Measurements from ENCODE around the gene PIBF1. TPM values are rescaled to one million over a fixed set of nuclear protein-coding genes. Genes with fewer than 3 reads are reported as not detected.

PIBF1 gene
- total RNA-seq, 1 donor from 2014 or later = 16.9 TPM

GRCh38 chr13:73061473-73061872 lies 279.5 kb downstream of the PIBF1 start:
- peaks cover 12% of the 10 kb centered on the region for H3K4me1 ChIP-seq
- H3K9me3 ChIP-seq = no peaks in the 10 kb centered on the region
- DNase-seq (ENCODE audit: extremely low spot score in 2 of 2) = no peak
- H3K36me3 ChIP-seq = peaks cover 0 to 8% of the 10 kb centered on the region in 2 donors
- no peaks in the 10 kb centered on the region for H3K27me3 ChIP-seq
- H3K4me3 ChIP-seq = peak overlapping the region in 1 of 2 donors; percentile 73
- intact Hi-C loops (cut with DNase I) = loop anchor here (5.0 kb wide), 1 partner anchor 986 kb away; no protein-coding TSS in a partner anchor
- H3K27ac ChIP-seq = no peak overlapping the region
- TF ChIP-seq POLR2AphosphoS5 (IDR thresholded peaks at IDR 0.05; ENCODE audit: insufficient read depth in 1 of 2, low read depth in 1 of 2) (no peak), POLR2A (IDR thresholded peaks at IDR 0.05) (no peak), CTCF (IDR thresholded peaks at IDR 0.05) (no peak)

GRCh38 chr13:73061876-73062275 lies 279.9 kb downstream of the PIBF1 start:
- DNase-seq (ENCODE audit: extremely low spot score in 2 of 2) = no peak
- TF ChIP-seq CTCF (IDR thresholded peaks at IDR 0.05) = no peak
- no peak for TF ChIP-seq POLR2AphosphoS5 (IDR thresholded peaks at IDR 0.05; ENCODE audit: insufficient read depth in 1 of 2, low read depth in 1 of 2)
- no peak for TF ChIP-seq POLR2A (IDR thresholded peaks at IDR 0.05)
- Histone ChIP-seq H3K27me3 (no peaks in the 10 kb centered on the region), H3K27ac (peak overlapping the region; percentile 27), H3K4me3 (peak overlapping the region in 1 of 2 donors; percentile 73), H3K9me3 (no peaks in the 10 kb centered on the region), H3K36me3 (peaks cover 0 to 8% of the 10 kb centered on the region in 2 donors), H3K4me1 (peaks cover 12% of the 10 kb centered on the region)
- intact Hi-C loops (cut with DNase I) = loop anchor here (5.0 kb wide), 1 partner anchor 985 kb away; no protein-coding TSS in a partner anchor

GRCh38 chr13:73062468-73062867 lies 280.5 kb downstream of the PIBF1 start:
- Histone ChIP-seq H3K9me3 (no peaks in the 10 kb centered on the region), H3K27me3 (no peaks in the 10 kb centered on the region), H3K36me3 (peaks cover 0 to 12% of the 10 kb centered on the region in 2 donors), H3K4me1 (peaks cover 12% of the 10 kb centered on the region), H3K27ac (peak overlapping the region; percentile 27), H3K4me3 (peak overlapping the region in 1 of 2 donors; percentile 73)
- DNase-seq (ENCODE audit: extremely low spot score in 2 of 2) = no peak
- intact Hi-C loops (cut with DNase I) = loop anchor here (5.0 kb wide), 1 partner anchor 985 kb away; no protein-coding TSS in a partner anchor
- TF ChIP-seq POLR2A (IDR thresholded peaks at IDR 0.05) (no peak), CTCF (IDR thresholded peaks at IDR 0.05) (no peak), POLR2AphosphoS5 (IDR thresholded peaks at IDR 0.05; ENCODE audit: insufficient read depth in 1 of 2, low read depth in 1 of 2) (no peak)

GRCh38 chr13:73063166-73063565 lies 281.2 kb downstream of the PIBF1 start:
- Histone ChIP-seq H3K4me3 (peak overlapping the region in 1 of 2 donors; percentile 73), H3K4me1 (peaks cover 8% of the 10 kb centered on the region)

More at GRCh38 chr13:73063166-73063565, 281.2 kb downstream of the PIBF1 start:
- H3K36me3 ChIP-seq = peaks cover 0 to 14% of the 10 kb centered on the region in 2 donors
- H3K27me3 ChIP-seq = no peaks in the 10 kb centered on the region
- H3K27ac ChIP-seq = no peak overlapping the region
- no peak for DNase-seq (ENCODE audit: extremely low spot score in 2 of 2)
- intact Hi-C loops (cut with DNase I) = loop anchor here (5.0 kb wide), 1 partner anchor 984 kb away; no protein-coding TSS in a partner anchor
- no peak for TF ChIP-seq POLR2A (IDR thresholded peaks at IDR 0.05)
- TF ChIP-seq POLR2AphosphoS5 (IDR thresholded peaks at IDR 0.05; ENCODE audit: insufficient read depth in 1 of 2, low read depth in 1 of 2) = no peak
- no peak for TF ChIP-seq CTCF (IDR thresholded peaks at IDR 0.05)
- no peaks in the 10 kb centered on the region for H3K9me3 ChIP-seq

All from vagina (tissue), 2 donors.